HG03469 (cell line): ENCODE data around the gene SDR42E2.
"Not testable (repeated sequence)": the region's sequence is repeated elsewhere in the genome, so short reads cannot be mapped to it uniquely, and the experiment has no call there.

Experiments used
- ATAC-seq: cut with Tn5 transposase; IDR thresholded peaks from one replicate; pipeline ENCODE4 v1.9.1; 2021; ENCODE audit warnings: mild to moderate bottlenecking, moderate library complexity, moderate number of reproducible peaks; ENCODE audit not compliant: unreplicated experiment

The SDR42E2 gene

DNA sequence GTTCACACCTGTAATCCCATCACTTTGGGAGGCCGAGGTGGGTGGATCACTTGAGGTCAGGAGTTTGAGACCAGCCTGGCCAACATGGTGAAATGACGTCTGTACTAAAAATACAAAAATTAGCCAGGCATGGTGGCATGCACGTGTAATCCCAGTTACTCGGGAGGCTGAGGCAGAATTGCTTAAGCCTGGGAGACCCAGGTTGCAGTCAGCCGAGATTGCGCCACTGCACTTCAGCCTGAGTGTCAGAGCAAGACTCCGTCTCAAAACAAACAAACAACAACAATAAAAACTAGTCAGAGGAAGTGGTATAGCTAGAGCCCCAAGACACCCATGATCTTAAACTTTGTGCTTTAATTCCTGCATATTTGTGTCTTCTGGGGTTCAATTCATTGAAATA lies 9.2 kb upstream of the SDR42E2 start:
- ATAC-seq, result not testable (repeated sequence)

DNA sequence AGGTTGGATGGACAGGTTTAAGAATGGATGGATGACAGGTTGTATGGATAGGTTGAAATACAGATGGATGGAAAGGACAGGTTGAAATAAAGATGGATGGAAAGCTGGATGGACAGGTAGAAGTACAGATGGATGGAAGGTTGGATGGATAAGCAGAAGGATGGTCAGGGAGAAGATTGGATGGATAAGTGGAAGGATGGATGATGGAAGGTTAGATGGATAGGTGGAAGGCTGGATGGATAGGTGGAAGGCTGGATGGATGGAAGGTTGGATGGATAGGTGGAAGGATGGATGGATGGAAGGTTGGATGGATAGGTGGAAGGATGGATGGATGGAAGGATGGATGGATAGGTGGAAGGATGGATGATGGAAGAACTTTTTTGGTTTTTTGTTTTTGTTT lies 905 bp upstream of the SDR42E2 start:
- no peak for ATAC-seq

DNA sequence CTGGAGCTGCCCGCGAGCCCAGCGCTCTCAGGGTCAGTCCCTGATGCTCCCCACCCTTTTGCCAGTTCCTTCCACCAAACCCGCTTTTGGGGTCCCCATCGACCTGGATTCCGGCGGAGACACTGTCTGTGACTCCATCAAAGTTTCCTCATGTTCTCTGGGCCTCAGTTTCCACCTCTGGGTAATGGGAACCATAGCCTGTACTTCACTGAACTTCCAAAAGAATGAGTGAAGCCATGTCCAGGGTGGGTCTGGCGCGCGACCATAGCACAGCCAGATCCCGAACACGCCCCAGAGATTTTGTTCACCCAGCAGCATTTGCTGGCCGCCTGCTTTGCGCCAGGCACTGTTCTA lies 327 bp downstream of the SDR42E2 start:
- ATAC-seq, result no peak

DNA sequence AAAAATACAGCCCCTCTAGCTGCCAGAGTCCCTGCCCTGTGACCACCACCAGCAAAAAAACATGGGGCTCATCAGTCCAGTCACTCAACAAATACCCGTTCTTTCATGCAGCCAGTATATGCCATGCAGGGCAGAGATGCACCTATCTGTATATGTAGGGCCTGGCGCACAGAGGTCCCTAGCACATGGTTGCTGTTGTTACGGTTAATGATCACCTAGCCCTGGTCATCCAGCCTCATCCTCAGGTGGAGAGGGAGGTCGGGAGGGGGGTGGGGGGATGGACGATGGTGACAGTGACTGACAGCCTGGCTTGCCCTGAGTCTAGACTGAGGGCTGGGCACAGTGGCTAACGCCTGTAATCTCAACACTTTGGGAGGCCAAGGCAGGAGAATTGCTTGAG lies 1.5 kb downstream of the SDR42E2 start:
- no peak for ATAC-seq

DNA sequence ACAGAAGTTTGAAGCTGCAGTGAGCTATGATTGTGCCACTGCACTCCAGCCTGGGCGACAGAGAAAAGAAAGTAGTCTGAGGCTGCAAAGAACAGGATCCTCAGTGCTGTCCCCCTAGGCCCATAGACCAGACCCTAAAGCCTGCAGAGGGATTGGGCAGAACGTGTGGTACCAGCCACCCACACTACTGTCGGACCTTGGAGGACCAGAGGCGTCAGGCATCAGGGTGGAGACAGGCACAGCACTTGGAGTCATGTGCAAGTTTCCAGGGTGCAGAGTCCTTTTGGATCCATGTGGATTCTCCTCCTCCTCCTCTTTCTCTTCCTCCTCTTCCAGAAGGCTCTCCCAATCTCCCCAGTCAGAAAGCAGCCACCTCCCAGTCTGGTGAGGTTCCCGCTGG lies 2.2 kb downstream of the SDR42E2 start:
- no peak for ATAC-seq

DNA sequence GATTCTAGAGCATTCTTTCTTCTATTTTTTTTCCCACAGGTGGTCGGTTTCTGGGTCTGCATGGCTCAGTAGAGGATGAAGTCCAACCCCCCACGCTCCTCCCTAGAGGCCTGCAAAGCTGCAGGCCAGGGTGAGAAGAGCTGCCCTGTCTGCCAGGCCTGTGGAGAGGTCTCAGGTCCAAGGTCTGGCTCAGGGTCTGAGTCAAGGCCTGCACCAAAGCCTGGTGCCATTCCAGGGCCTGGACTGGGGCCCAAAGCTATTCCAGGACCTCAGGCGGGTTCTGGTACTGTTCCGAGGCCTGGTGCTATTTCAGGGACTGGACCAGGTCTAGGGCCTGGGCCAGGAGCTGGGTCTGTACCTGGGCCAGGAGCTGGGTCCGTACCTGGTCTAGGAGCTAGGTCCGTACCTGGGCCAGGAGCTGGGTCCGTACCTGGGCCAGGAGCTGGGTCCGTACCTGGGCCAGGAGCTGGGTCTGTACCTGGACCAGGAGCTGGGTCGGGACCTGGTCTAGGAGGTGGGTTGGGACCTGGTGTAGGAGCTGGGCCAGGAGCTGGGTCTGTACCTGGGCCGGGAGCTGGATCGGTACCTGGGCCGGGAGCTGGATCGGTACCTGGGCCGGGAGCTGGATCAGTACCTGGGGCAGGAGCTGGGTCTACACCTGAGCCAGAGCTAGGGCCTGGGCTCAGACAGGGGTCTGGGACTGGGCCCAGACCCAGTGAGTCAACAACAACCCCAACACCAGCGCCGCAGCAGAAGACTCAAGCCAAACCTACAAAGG lies 3.4 kb downstream of the SDR42E2 start:
- no peak for ATAC-seq

DNA sequence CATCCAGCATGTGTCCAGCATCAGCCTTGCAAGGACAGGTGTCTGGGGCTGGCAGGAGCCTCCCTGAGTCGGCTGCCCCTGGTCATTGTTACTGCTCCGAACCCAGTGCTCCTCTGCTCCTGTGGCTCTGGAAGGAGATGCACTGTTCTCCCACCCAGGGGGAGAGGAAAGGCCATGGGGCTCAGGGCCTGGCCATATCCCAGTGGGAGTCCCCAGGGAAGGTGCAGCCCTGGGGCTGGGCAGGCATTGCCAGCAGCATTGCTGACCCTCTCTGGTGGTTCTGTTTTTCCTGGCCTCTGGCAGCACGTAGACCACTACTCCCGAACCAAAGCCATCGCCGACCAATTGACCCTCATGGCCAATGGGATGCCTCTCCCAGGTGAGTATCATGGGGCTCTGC lies 9.6 kb downstream of the SDR42E2 start:
- ATAC-seq, result no peak

DNA sequence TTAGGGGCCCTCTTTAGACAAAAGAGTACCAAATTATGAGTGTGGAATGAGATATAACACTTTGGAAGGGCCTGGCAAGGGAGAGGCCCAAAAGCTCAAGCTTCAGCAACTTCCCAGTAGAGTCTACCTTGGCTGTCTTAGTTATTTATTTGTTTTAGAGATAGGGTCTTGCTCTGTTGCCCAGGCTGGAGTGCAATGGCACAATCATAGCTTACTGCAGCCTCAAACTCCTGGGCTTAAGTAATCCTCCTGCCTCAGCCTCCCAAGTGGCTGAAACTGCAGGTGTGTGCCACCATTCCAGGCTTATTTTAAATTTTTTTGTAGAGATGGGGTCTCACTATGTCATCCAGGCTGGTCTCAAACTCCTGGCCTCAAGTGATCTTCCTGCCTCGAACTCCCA lies 10.3 kb downstream of the SDR42E2 start:
- ATAC-seq, result not testable (repeated sequence)

DNA sequence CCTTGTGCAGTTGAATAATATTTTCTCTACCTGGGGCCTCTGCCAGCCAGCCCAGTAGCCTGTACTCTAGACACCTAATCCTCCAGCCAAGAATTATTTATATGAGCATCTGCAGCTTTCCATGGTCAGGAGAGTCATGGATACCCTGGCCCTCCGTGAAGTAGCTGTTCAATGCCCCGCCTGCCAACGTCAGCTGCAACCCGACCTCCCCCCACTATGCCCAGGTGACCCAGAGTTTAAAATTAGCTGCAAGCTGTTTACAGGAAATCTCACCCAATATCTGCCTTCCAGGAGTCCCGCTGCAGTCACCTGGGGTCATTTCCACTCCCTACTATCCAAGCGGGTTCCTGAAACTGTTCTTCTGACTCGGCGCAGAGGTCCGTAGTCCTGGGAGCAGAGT lies 12.3 kb downstream of the SDR42E2 start:
- no peak for ATAC-seq

DNA sequence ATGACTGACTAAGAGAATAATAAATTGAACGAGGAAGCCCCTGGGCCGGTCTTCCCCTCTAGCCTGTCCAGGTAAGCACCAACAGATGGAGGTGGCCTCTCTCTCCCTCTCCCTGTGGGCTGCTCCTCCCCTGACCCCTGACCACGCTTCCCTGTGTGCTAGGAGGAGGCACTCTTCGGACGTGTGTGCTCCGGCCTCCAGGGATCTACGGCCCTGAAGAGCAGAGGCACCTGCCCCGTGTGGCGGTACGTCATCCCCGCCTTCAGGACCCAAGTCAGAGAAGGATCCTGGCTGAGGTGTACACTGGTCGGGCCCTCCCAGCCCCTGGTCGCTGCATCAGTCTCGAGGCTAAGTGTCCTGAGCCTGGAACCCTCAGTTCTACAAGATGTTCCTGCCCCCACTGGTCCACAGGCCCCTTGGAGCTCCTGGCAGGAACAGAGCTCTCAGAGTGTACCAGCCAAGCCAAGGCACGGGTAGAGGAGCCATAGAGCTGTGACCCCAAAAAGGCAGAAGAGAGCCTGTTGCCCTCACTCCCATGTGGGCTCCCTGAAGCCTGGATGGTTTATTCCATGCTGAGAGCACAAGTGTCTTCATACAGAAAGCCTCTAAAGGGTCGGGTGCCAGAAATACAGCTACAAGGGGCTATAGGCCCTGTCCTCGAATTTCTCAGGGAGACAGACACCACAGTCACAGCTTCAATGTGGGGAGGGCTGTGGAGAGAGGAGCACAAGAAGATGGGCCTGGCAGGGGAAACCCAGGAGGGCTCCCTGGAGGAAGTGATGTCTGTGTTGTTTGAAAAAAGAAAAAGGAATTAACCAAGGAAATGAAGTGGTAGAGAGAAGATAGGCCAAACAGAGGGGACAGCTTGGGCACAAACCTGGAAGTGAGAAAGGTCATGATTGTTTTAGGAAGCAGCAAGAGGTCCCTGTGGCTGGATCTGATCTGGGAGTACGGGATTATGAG lies 15.9 kb downstream of the SDR42E2 start:
- ATAC-seq, result no peak

DNA sequence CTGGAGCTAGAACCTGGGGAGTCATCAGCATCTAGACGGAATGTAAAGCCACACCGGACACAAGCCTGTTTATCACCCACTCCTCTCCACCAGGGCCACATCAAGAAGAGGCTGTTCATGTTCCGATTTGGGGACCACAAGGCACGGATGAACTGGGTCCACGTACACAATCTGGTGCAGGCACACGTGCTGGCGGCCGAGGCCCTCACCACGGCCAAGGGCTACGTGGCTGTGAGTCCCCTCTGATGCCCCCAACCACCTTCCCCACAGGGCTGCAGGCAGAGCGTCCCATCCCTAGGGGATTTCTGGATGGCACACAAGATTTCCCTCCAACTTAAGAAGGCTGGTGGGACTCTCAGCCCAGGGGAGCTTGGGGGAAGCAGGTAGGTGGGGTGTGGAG lies 19.1 kb downstream of the SDR42E2 start:
- no peak for ATAC-seq

DNA sequence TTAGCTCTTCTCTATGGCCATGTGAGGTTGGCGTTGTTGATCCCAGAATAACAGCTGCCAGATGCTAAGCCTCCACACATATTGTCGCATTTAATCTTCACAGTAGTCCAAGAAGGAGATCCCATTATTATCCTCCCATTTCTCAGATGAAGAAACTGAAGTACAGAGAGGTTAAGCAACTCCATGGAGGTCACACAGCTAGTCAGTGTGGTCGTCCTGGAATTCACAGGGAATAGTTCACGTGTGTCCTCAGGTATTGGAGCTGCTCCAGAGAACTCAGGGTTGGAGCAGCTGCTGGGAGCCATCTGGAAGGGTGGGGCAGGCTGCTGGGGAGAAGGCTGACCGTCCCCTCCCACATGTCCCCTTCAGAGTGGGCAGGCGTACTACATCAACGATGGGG lies 19.5 kb downstream of the SDR42E2 start:
- ATAC-seq, result no peak

DNA sequence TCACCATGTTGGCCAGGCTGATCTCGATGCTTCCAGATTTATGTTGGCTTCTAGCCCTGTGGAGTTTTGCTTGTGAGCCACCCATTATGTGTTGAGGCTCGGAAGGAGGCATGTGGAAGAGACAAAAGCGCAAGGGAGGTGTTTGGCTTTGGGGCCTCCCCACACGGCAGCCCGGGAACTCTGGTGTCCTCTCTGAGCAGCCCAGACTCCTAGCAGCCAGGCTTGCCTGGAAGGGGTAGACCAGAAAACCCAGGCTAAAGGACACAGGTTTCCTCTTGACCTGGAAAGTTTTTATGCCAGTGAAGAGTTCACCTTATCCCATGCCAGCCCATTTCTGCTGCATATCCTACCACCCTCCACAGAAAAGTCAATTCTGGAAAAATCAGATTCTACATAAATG lies 21.0 kb downstream of the SDR42E2 start:
- no peak for ATAC-seq

DNA sequence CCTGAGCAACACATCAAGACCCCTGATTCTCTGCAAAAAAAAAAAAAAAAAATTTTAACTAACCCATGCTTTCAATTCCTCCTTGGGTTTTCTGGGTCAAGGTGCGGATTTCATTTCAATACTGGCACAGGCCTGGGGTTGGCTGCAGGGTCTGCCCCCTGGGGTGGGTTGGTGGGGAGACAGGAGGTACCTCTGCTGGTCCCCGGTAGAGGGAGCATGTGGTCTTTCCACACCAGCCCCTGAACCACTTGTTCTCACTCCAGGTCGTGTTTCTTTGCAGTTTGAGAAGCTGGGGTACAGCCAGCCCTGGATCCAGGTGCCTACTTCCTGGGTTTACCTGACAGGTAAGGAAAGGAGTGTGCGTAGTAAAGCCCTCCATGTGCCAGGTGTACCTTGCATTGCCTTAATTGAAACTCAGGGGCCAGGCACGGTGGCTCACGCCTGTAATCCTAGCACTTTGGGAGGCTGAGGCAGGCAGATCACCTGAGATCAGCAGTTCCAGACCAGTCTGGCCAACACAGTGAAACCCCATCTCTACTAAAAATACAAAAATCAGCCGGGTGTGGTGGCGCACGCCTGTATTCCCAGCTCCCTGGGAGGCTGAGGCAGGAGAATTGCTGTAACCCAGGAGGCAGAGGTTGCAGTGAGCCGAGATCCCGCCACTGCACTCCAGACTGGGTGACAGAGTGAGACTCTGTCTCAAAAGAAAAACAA lies 21.8 kb downstream of the SDR42E2 start:
- no peak for ATAC-seq

DNA sequence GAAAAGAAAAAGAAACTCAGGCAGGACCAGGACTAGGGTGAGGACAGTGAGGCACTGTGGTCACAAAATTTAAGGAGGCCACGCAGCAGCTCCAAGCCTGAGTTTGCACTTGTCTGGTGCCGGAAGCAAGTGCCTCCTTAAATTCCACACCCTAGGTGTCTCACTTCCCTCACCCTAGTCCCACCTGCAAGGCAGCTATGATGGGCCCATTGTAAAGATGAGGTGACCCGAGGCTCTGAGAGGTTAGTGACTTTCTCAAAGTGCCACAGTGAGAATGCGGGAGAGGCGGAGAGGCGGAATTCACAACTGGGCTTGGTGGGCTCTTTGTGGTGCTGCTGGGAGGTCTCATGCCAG lies 22.3 kb downstream of the SDR42E2 start:
- ATAC-seq, result no peak

DNA sequence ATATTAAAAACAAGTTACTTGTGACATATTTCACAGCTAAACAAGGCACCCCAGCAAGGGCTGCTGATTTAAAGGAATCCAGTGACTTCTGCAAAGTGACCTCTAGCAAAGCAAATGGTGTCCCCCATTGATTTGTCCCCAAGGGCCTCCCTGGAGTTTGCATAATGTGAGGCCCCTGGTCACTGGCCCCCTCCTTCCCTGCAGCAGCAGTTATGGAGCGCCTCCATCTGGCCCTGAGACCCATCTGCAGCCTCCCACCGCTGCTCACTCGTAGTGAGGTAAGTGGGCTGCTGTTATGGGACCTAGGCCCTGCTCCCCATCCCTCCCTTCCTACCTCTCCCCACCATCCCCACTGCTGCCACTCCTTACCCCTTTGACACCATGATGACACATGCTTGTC lies 24.2 kb downstream of the SDR42E2 start:
- ATAC-seq, result no peak

DNA sequence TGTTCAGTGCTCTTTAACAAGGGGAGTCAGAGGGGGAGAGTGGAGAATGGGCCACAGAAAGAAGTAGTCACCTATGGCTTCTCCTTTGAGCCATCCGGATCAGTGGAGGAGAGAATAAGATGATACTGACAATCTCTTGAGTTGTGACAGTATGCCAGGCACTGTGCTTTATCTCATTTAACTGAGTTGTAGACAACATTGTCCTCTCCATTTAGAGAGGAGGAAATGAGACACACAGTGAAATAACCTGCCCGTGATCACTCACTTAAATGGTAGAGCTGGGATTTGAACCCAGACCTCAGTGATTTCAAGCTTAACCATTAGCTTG lies 25.9 kb downstream of the SDR42E2 start:
- no peak for ATAC-seq

DNA sequence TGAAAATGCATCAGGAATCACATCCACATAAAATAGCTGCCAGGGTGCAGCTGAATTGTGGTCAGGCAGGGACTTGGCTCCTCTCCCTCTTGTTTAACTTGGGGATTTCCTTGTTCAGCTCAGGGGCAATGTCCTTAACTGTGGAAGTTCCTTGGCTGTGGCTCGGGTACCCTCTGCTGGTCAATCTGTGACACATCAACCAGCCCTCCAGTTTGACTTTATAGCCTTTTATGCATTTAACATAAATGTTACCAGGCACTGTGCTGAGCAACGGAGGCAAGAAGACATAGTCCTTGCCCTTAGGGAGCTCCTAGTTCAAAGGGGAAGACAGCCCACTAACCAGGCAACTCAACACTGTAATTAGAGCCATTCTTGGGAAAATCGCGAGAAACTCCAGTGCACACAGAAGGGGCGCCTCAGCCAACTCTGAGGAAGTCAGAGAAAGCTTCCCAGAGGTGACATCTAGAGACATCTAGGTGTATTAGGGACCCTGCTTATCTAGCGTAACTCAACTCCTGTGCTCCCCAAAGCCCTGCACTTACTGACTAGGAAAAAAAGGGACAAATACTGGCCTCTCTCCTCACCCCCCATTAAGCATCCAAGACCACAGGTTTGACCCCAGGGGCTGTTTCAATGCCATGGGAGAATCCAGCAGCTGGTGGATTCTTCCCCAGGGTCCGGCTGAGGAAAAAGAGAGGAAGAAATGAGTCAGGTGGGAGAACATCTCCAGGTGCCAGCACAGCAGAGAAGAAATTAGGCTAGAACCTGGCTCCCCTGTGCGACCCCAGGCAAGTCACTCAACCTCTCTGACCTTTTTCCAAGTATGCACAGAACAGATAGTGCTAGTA lies 26.5 kb downstream of the SDR42E2 start:
- no peak for ATAC-seq

DNA sequence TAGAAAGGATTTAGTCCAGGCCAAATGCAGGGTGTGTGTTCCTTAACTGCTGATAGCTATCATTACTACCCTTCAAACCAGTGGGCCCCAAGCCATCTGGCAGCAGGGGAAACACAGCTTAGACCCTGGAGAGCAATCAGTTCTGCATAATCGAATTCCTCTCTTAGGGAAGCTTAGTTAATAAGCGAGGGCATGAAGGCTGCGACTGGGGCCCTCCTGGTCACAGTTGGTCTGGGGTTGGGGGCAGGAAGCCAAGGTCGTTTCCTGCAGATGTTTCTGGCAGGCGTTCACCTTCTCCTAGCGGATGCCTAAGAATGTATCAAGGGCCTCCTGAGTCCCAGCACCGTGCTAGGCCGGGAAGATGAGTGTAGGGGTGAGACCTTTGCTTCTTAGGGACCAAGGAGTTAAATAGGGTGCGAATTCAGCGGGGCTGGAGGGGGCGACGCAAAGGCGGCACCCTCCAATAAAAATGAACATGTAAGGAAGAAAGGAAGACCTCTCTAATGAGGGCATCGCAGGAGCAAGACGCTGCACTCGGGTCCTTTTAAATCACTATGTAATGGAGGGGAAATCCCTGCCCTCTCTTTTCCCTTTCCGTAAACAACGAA lies 27.3 kb downstream of the SDR42E2 start:
- no peak for ATAC-seq

DNA sequence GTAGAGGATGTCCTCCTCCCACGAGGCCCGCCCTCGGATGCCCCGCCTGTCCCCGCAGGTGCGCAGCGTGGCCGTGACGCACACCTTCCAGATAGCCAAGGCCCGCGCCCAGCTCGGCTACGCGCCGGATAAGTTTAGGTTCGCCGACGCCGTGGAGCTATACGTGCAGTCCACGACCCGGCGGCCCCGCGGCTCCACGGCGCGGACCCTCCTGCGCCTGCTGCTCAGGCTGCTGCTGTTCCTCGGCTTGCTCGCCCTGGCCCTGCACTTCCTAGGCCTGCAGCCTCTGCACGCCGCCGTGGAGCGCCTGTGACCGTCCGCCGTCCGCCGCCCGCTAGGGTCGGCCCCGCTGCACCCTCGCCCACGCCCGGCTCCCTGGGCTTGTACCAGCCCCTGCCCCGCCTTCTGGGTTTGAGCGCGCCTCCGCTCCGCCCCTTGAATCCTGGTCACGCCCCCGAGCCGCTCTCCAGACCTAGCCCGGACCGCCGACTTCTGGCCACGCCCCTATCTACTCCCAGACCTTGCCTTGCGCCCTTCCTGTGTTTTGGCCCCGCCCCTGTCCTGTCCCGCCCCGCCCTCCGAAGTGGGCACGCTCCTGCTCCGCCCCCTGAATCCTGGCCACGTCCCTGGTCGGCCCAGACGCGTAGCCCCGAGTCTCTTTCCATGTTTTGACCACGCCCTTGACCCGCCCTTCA lies 27.9 kb downstream of the SDR42E2 start:
- peak; percentile 35 for ATAC-seq
